D721Med (cell line): Measurements from ENCODE around the gene CNEP1R1.

Experiments used
- DNase-seq: peaks from one replicate; pipeline ENCODE4 v3.0.0; 2011; ENCODE audit warnings: low spot score; ENCODE audit not compliant: insufficient read length
- FAIRE-seq: peaks from 2 replicates; lab custom pipeline; 2011; peaks lifted over from hg19 to GRCh38; lab: Jason Lieb, UNC
- TF ChIP-seq, protein P1 (sequence below): IDR thresholded peaks from 2 replicates; pipeline ENCODE4 v1.5.1; 2012; ENCODE audit warnings: mild to moderate bottlenecking, control low read depth; ENCODE audit not compliant: insufficient read depth; ENCODE audit errors: missing control alignments

Gene CNEP1R1

DNA sequence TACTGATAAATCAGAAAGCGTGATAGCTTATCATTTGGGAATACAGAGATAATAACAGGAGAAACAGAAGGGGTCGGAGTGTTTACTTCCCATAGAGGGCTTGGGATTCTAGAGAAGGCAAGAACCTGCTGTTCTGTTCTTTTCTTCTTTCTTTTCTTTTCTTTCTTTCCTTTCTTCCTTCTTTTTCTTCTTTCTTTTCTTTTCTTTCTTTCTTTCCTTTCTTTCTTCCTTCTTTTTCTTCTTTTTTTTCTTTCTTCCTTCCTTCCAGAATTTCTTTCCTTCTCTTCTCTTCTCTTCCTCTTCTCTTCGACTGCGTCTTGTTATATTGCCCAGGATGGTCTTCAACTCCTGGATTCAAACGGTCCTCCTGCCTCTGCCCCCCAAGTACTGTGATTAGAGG is 18.3 kb downstream of the CNEP1R1 start:
- TF ChIP-seq, protein P1, sequence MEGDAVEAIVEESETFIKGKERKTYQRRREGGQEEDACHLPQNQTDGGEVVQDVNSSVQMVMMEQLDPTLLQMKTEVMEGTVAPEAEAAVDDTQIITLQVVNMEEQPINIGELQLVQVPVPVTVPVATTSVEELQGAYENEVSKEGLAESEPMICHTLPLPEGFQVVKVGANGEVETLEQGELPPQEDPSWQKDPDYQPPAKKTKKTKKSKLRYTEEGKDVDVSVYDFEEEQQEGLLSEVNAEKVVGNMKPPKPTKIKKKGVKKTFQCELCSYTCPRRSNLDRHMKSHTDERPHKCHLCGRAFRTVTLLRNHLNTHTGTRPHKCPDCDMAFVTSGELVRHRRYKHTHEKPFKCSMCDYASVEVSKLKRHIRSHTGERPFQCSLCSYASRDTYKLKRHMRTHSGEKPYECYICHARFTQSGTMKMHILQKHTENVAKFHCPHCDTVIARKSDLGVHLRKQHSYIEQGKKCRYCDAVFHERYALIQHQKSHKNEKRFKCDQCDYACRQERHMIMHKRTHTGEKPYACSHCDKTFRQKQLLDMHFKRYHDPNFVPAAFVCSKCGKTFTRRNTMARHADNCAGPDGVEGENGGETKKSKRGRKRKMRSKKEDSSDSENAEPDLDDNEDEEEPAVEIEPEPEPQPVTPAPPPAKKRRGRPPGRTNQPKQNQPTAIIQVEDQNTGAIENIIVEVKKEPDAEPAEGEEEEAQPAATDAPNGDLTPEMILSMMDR = no peak
- DNase-seq = no peak
- FAIRE-seq = no peak

DNA sequence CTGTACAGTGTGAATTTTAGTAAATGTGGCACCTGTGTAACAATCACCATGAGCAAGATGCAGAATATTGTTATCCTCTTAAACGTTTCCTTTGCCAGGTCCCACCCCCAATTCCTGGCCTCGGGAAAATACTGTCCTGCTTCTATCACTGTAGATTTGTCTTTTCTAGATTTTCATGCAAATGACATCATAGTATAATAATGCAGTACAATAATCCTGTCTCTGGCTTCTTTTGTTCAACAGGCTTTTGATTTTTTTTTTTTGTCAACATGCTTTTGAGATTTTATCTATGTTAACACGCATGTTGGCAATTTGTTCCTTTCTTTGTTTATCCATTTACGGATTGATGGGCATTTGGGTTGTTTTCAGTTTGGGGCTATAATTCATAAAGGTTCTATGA is 20.4 kb downstream of the CNEP1R1 start:
- DNase-seq = no peak
- FAIRE-seq = no peak
- TF ChIP-seq, protein P1 = no peak

DNA sequence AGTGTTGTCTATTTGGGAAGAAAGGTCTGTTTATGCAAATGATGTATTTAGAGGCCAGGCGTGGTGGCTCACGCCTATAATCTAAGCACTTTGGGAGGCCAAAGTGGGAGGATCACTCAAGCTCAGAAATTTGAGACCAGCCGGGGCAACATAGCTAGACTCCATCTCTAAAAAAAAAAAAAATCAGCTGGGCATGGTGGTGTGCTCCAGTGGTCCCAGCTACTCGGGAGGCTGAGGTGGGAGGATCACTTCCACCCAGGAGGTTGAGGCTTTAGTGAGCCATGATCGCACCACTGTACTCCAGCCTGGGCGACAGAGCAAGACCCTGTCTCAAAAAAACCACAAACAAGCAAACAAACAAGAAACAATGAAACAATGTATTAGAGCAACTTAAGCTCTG is 21.8 kb downstream of the CNEP1R1 start:
- DNase-seq (no peak), FAIRE-seq (no peak)
- TF ChIP-seq, protein P1 = no peak

DNA sequence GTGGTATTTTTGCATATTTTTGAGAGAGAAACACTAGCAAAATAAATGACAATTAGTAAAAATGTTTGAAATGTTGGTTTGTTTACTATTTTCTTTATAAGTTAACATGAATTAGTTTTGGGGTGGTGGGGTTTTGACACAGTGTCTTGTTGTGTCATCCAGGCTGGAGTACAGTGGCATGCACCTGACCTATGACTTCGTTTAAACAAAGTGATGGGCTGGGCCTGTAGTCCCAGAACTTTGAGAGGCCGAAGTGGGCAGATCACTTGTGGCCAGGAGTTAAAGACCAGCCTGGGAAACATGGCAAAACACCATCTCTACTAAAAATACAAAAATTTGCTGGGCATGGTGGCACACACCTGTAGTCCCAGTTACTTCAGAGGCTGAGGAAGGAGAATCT is 22.8 kb downstream of the CNEP1R1 start:
- DNase-seq (no peak), FAIRE-seq (no peak)
- TF ChIP-seq, protein P1 = no peak

DNA sequence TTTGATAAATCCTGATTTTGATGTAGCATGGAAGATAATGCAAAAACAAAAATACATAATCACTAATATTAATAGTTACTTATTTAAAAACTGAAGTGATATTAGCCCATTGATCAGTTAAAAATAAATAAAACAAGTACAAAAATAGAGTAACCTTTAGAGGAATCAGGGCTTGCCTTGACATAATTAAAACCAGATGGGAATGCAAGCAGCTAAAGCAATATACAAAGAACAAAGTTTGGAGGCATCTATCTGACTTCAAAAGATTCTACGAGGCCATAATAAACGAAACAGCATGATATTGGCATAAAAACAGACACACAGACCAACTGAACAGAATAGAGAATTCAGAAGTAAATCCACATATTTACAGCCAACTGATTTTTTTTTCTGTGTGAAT is 25.8 kb downstream of the CNEP1R1 start:
- no peak for FAIRE-seq
- DNase-seq = no peak
- TF ChIP-seq, protein P1 = no peak

DNA sequence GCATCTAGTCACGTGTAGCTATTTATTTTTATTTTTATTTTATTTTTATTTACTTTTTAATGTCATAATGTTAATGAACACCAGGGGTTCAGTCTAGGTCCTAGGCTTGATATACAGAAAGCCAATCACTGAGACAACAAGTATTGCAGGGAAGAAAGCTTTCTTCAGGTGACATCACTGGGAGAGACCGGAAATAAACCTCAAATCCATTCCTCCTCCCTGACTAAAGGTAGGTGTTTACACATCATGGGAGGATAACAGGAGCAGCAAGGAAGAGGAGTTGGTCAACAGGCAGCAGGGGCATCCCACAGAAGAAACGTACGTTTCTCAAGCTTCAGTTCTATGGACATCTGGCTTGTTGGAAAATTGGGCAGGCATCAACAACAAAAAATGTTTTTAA is 31.2 kb downstream of the CNEP1R1 start:
- no peak for DNase-seq
- TF ChIP-seq, protein P1 = no peak
- no peak for FAIRE-seq

DNA sequence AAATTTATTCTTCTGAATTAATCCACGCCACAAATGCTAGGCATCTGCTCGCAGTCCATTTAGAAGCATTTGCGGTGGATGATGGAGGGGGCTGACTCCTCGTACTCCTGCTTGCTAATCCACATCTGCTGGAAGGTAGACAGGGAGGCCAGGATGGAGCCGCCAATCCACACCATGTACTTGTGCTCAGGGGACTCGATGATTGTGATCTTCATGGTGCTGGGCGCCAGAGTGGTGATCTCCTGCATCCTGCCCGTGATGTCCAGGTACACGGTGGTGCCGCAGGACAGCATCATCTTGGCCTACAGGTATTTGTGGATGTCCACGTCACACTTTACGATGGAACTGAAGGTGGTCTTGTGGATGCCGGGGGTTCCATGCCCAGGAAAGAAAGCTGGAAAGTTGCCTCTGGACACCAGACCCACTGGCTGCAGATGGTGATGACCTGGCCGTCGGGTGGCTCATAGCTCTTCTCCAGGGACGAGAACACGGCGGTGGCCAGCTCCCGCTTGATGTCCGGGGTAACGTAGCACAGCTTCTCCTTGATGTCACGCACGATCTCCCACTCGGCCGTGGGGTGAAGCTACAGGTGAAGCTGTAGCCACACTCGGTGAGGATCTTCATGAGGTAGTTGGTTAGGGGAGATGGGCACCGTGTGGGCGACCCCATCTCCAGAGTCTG is 33.2 kb downstream of the CNEP1R1 start:
- DNase-seq (no peak), FAIRE-seq (no peak)
- TF ChIP-seq, protein P1 = no peak
